GM19043 (cell line): ENCODE results near the gene ATP13A2.

ENCODE experiments used
- ATAC-seq: cut with Tn5 transposase; IDR thresholded peaks from one replicate; pipeline ENCODE4 v1.9.1; 2021; ENCODE audit warnings: low read depth; ENCODE audit not compliant: unreplicated experiment

ATP13A2 gene

GRCh38 chr1:17004466-17005364 is 7.0 kb downstream of the ATP13A2 start:
- no peak for ATAC-seq

- ATAC-seq: no peak
Observed at GRCh38 chr1:17002524-17002902, 9.2 kb downstream of the ATP13A2 start.

GRCh38 chr1:17001760-17002523 is 9.8 kb downstream of the ATP13A2 start:
- no peak for ATAC-seq

- ATAC-seq: no peak
Observed at GRCh38 chr1:16999863-17000262, 11.9 kb downstream of the ATP13A2 start.

GRCh38 chr1:16998589-16998988 is 13.1 kb downstream of the ATP13A2 start:
- ATAC-seq: no peak

- ATAC-seq: no peak
Observed at GRCh38 chr1:16996845-16997244, 14.9 kb downstream of the ATP13A2 start.

GRCh38 chr1:16993521-16994038 is 18.1 kb downstream of the ATP13A2 start:
- no peak for ATAC-seq

- no peak for ATAC-seq
Observed at GRCh38 chr1:16992675-16993074, 19.1 kb downstream of the ATP13A2 start.

- ATAC-seq: no peak
Observed at GRCh38 chr1:16992102-16992501, 19.6 kb downstream of the ATP13A2 start.

- ATAC-seq: no peak
Observed at GRCh38 chr1:16991571-16991970, 20.2 kb downstream of the ATP13A2 start.

- no peak for ATAC-seq
Observed at GRCh38 chr1:16989676-16990391, 21.9 kb downstream of the ATP13A2 start.

GRCh38 chr1:16988210-16988609 is 23.5 kb downstream of the ATP13A2 start:
- no peak for ATAC-seq

- ATAC-seq: no peak
Observed at GRCh38 chr1:16986962-16987361, 24.8 kb downstream of the ATP13A2 start.

GRCh38 chr1:16986560-16986959 is 25.2 kb downstream of the ATP13A2 start:
- no peak for ATAC-seq

GRCh38 chr1:16986113-16986512 is 25.6 kb downstream of the ATP13A2 start:
- no peak for ATAC-seq

- ATAC-seq: no peak
Observed at GRCh38 chr1:16984717-16985116, 27.0 kb downstream of the ATP13A2 start.

- ATAC-seq: no peak
Observed at GRCh38 chr1:16983649-16984048, 28.1 kb downstream of the ATP13A2 start.

GRCh38 chr1:16982902-16983301 is 28.8 kb downstream of the ATP13A2 start:
- no peak for ATAC-seq

GRCh38 chr1:16981269-16981849 is 30.4 kb downstream of the ATP13A2 start:
- no peak for ATAC-seq

GRCh38 chr1:16980473-16981268 is 31.1 kb downstream of the ATP13A2 start, which contains the start of gene MFAP2:
TSS of gene MFAP2 (minus strand) at chr1:16980620. CDS start at chr1:16978273, 2,347 bp downstream.
- no peak for ATAC-seq
